HCT116 (cell line): ENCODE results near the gene PSMC3IP. TPM values are rescaled to one million over a fixed set of nuclear protein-coding genes. Genes with fewer than 3 reads are reported as not detected.

Experiments
- ATAC-seq: fragments of 200-7000 bp; cut with Tn5 transposase; 2 replicates; pipeline ENCODE4 v1.9.1; 2020; ENCODE audit warnings: mild to moderate bottlenecking, moderate library complexity
- BruUV-seq: library from RNA; stranded (reverse); fragments of 400-500 nt; replicated peaks from 2 replicates; lab custom pipeline; 2021; lab: Mats Ljungman, UMichigan
- CTCF ChIA-PET: fragments of 300-600 bp; sonication (Branson Sonifier 250); formaldehyde crosslinking; loops from one replicate; lab custom pipeline; 2021; ENCODE audit warnings: antibody characterized with exemption; lab: Charles Lee
- POLR2A ChIA-PET: fragments of 300-600, 350-600 bp; sonication (Branson Sonifier 250); formaldehyde crosslinking; loops from one replicate; lab custom pipeline; 2021; ENCODE audit warnings: antibody characterized with exemption; lab: Charles Lee
- RAD21 ChIA-PET, 2 experiments: fragments of 300-600 bp; sonication (Branson Sonifier 250); formaldehyde crosslinking; loops; one replicate each; lab custom pipeline; 2023; ENCODE audit warnings: low total read pairs in 2 of 2; ENCODE audit not compliant: uncharacterized antibody in 2 of 2, unreplicated experiment in 2 of 2, low non-redundant PET in 1 of 2; lab: Charles Lee
- DNase-seq: peaks from one replicate; pipeline ENCODE4 v3.0.0-alpha.2; 2010; ENCODE audit warnings: low read depth, low spot score
- H2AFZ ChIP-seq: fragments of 200-600 bp; shearing (Covaris generic), sonication (generic); 2 replicates; pipeline ENCODE4 v1.6.1; 2017; ENCODE audit warnings: low read depth, mixed run types, mixed read lengths, antibody characterized with exemption, low read length; ENCODE audit not compliant: poor library complexity, severe bottlenecking
- H3K27ac ChIP-seq: 2 replicates; pipeline ENCODE4 v1.5.1; 2012; ENCODE audit warnings: low read depth, low read length
- H3K27me3 ChIP-seq: fragments of 200-600 bp; sonication (generic); 2 replicates; pipeline ENCODE4 v1.6.1; 2016; ENCODE audit warnings: mixed run types, low read length, mixed read lengths; ENCODE audit not compliant: insufficient read depth
- H3K36me3 ChIP-seq, 2 experiments: fragments of 200-500 bp in 1 of 2; fragments of 200-600 bp in 1 of 2; sonication (Bioruptor generic) in 1 of 2; sonication (generic) in 1 of 2; 2 replicates each; pipeline versions ENCODE4 v1.5.1 to v1.6.1; 2014 to 2016; ENCODE audit warnings: low read length in 2 of 2, inconsistent platforms in 1 of 2, mixed read lengths in 1 of 2, mixed run types in 1 of 2; ENCODE audit not compliant: insufficient read depth in 2 of 2, control insufficient read depth in 1 of 2
- H3K4me1 ChIP-seq, 2 experiments: fragments of 200-600 bp in 1 of 2; sonication (generic) in 1 of 2; 2 replicates each; pipeline versions ENCODE4 v1.5.1 to v1.6.1; 2012 to 2017; ENCODE audit warnings: low read length in 2 of 2, inconsistent platforms in 1 of 2, mild to moderate bottlenecking in 1 of 2, mixed read lengths in 1 of 2, mixed run types in 1 of 2, moderate library complexity in 1 of 2; ENCODE audit not compliant: insufficient read depth in 2 of 2, control insufficient read depth in 1 of 2
- H3K4me2 ChIP-seq: fragments of 200-600 bp; sonication (generic); 2 replicates; pipeline ENCODE4 v1.6.1; 2017; ENCODE audit warnings: mixed run types, low read length, mixed read lengths
- H3K4me3 ChIP-seq, 2 experiments: fragments of 200-600 bp in 1 of 2; sonication (generic) in 1 of 2; replicated peaks in 1 of 2; 2 replicates each; pipeline ENCODE4 v1.5.1; 2011 to 2016; ENCODE audit warnings: low read length in 2 of 2, control low read depth in 1 of 2, low read depth in 1 of 2, mild to moderate bottlenecking in 1 of 2, mixed read lengths in 1 of 2, mixed run types in 1 of 2
- H3K79me2 ChIP-seq: fragments of 200-600 bp; sonication (generic); 2 replicates; pipeline ENCODE4 v1.6.1; 2017; ENCODE audit warnings: mild to moderate bottlenecking, mixed run types, low read length, moderate library complexity, mixed read lengths; ENCODE audit not compliant: insufficient read depth
- H3K9ac ChIP-seq: fragments of 200-600 bp; sonication (generic); 2 replicates; pipeline ENCODE4 v1.6.1; 2016; ENCODE audit warnings: low read length, mixed read lengths
- H3K9me2 ChIP-seq: fragments of 200-600 bp; sonication (generic), shearing (Covaris generic); 2 replicates; pipeline ENCODE4 v1.6.1; 2017; ENCODE audit warnings: mixed run types, mild to moderate bottlenecking, moderate library complexity; ENCODE audit not compliant: insufficient read depth
- H3K9me3 ChIP-seq, 2 experiments: fragments of 200-500 bp in 1 of 2; fragments of 200-600 bp in 1 of 2; sonication (Bioruptor generic) in 1 of 2; sonication (generic) in 1 of 2; 2 replicates each; pipeline ENCODE4 v1.6.1; 2014 to 2017; ENCODE audit warnings: low read length in 2 of 2, mixed read lengths in 2 of 2, inconsistent platforms in 1 of 2, low read depth in 1 of 2, mild to moderate bottlenecking in 1 of 2, mixed run types in 1 of 2, moderate library complexity in 1 of 2; ENCODE audit not compliant: control insufficient read depth in 1 of 2, insufficient read depth in 1 of 2
- H4K20me1 ChIP-seq: fragments of 200-600 bp; sonication (generic), shearing (Covaris generic); 2 replicates; pipeline ENCODE4 v1.6.1; 2017; ENCODE audit warnings: mixed run types, mild to moderate bottlenecking, moderate library complexity; ENCODE audit not compliant: insufficient read depth
- ATF3 ChIP-seq: IDR thresholded peaks from 2 replicates; pipeline ENCODE4 v1.6.1; 2012
- MAX ChIP-seq: IDR thresholded peaks from 2 replicates; pipeline ENCODE4 v1.6.1; 2012
- POLR2A ChIP-seq: IDR thresholded peaks from 2 replicates; pipeline ENCODE4 v1.7.0; 2011; ENCODE audit warnings: borderline replicate concordance; ENCODE audit not compliant: insufficient read depth, insufficient read length; ENCODE audit errors: extremely low read depth
- POLR2AphosphoS5 ChIP-seq: IDR thresholded peaks from 2 replicates; pipeline ENCODE4 v1.6.1; 2011; ENCODE audit warnings: mild to moderate bottlenecking, low read depth, low read length, moderate library complexity
- RAD21 ChIP-seq: IDR thresholded peaks from 2 replicates; pipeline ENCODE4 v1.6.1; 2012; ENCODE audit warnings: low read depth, mild to moderate bottlenecking
- SIN3A ChIP-seq: IDR thresholded peaks from 2 replicates; pipeline ENCODE4 v1.6.1; 2012; ENCODE audit warnings: low read depth
- SP1 ChIP-seq: IDR thresholded peaks from 2 replicates; pipeline ENCODE4 v1.6.1; 2012; ENCODE audit warnings: low read depth
- YY1 ChIP-seq: IDR thresholded peaks from 2 replicates; pipeline ENCODE4 v1.6.1; 2011; ENCODE audit warnings: low read length, low read depth, moderate library complexity, mild to moderate bottlenecking; ENCODE audit not compliant: insufficient replicate concordance; ENCODE audit errors: extremely low read depth
- ZBTB33 ChIP-seq: IDR thresholded peaks from 2 replicates; pipeline ENCODE4 v1.6.1; 2011; ENCODE audit warnings: mild to moderate bottlenecking, low read length, moderate library complexity; ENCODE audit not compliant: insufficient replicate concordance; ENCODE audit errors: extremely low read depth
- ZFX ChIP-seq: fragments of 450-650 bp; IDR thresholded peaks from 2 replicates; pipeline ENCODE4 v1.6.1; 2017
- ZNF274 ChIP-seq: fragments of 200-500 bp; sonication (Bioruptor generic); IDR thresholded peaks from 2 replicates; pipeline ENCODE4 v1.6.1; 2014; ENCODE audit warnings: mild to moderate bottlenecking, low read depth, low read length, inconsistent platforms
- intact Hi-C: fragments of 100-400 bp; cut with micrococcal nuclease; formaldehyde crosslinking; loops from 2 replicates; pipeline ENCODE4 v1.10.0; 2022
- total RNA-seq: library from RNA; stranded (reverse); gene quantifications from one replicate; pipeline ENCODE4 v1.2.1, GENCODE V29; 2021; ENCODE audit not compliant: unreplicated experiment

PSMC3IP gene
- total RNA-seq, 1 experiment from 2014 or later = 24.3 TPM

GRCh38 chr17:42562388-42563142 lies 15.0 kb downstream of the PSMC3IP start:
- BruUV-seq = TSS peak; percentile 72
- ATAC-seq = peak; percentile 41
- H3K27me3 ChIP-seq = no peaks in the 10 kb centered on the region
- H2AFZ ChIP-seq = no peak overlapping the region
- intact Hi-C loops = no loop called here
- DNase-seq = no peak
- peak overlapping the region; percentile 89 for H3K27ac ChIP-seq
- ChIA-PET RAD21 (no interaction called here), POLR2A (no interaction called here), CTCF (interaction anchor here (0.7 kb wide), 1 partner anchor 35 kb away, joined by 3 read pairs; no protein-coding TSS in a partner anchor)
- H3K4me3 ChIP-seq = peak overlapping the region; percentile 99 to 100
- H3K4me2 ChIP-seq = peak overlapping the region; percentile 99
- peak overlapping the region; percentile 99 for H3K9ac ChIP-seq
- H3K36me3 ChIP-seq = peaks cover 10 to 27% of the 10 kb centered on the region in 2 experiments; a peak in 3 of 4 replicates
- peak; percentile 92 for TF ChIP-seq ZFX
- no peak for TF ChIP-seq RAD21
- H3K4me1 ChIP-seq = peaks cover 30 to 51% of the 10 kb centered on the region in 2 experiments
- H3K9me3 ChIP-seq = no peaks in the 10 kb centered on the region
- H4K20me1 ChIP-seq = no peaks in the 10 kb centered on the region
- H3K9me2 ChIP-seq = no peaks in the 10 kb centered on the region
- H3K79me2 ChIP-seq = peaks cover 34% of the 10 kb centered on the region

GRCh38 chr17:42561897-42562387 lies 15.6 kb downstream of the PSMC3IP start, which contains the start of gene COASY:
COASY (plus strand) TSS chr17:42562148; CDS start chr17:42562623, 475 bp downstream.
- peak; percentile 81 for TF ChIP-seq POLR2AphosphoS5
- TF ChIP-seq ATF3 = no peak
- TF ChIP-seq MAX = peak; percentile 89
- peak; percentile 93 for TF ChIP-seq SIN3A
- peak; percentile 83 for TF ChIP-seq YY1
- peak; percentile 100 for TF ChIP-seq ZBTB33
- peak; percentile 61 for TF ChIP-seq POLR2A
- peak; percentile 86 for TF ChIP-seq SP1
- TF ChIP-seq ZNF274 = no peak
- no peaks in the 10 kb centered on the region for H3K9me3 ChIP-seq
- H3K27ac ChIP-seq = peak within 1 kb of the TSS; percentile 89
- peaks cover 29% of the 10 kb centered on the region for H3K79me2 ChIP-seq
- ChIA-PET CTCF (no interaction called here), RAD21 (no interaction called here), POLR2A (interaction anchor here (0.6 kb wide), 1 partner anchor 210 kb away, joined by 3 read pairs; no protein-coding TSS in a partner anchor)
- H4K20me1 ChIP-seq = no peaks in the 10 kb centered on the region
- no peaks in the 10 kb centered on the region for H3K27me3 ChIP-seq
- H3K36me3 ChIP-seq = peaks cover 10 to 27% of the 10 kb centered on the region in 2 experiments; a peak in 3 of 4 replicates
- H3K4me3 ChIP-seq = peak within 1 kb of the TSS; percentile 99 to 100
- peak; percentile 98 for DNase-seq
- no peaks in the 10 kb centered on the region for H3K9me2 ChIP-seq
- ATAC-seq = peak; percentile 79
- BruUV-seq = no TSS peak
- H3K9ac ChIP-seq = peak within 1 kb of the TSS; percentile 99
- H2AFZ ChIP-seq = no peak within 1 kb of the TSS
- peaks cover 30 to 49% of the 10 kb centered on the region in 2 experiments for H3K4me1 ChIP-seq
- H3K4me2 ChIP-seq = peak within 1 kb of the TSS; percentile 99
- intact Hi-C loops = no loop called here
